AG09309 (cell line): ENCODE results near the gene SPARCL1.

Source experiments
- DNase-seq: peaks from one replicate; pipeline ENCODE4 v3.0.0-alpha.2; 2010; ENCODE audit warnings: low read depth
- H3K4me3 ChIP-seq: 2 replicates; pipeline ENCODE4 v1.5.1; 2011; ENCODE audit warnings: mild to moderate bottlenecking, low read depth, low read length, moderate library complexity; ENCODE audit not compliant: control insufficient read depth
- TF ChIP-seq, protein P1 (sequence below): IDR thresholded peaks from 2 replicates; pipeline ENCODE4 v1.5.1; 2011; ENCODE audit warnings: mild to moderate bottlenecking, low read depth, low read length, inconsistent platforms; ENCODE audit not compliant: insufficient read depth, control insufficient read depth; ENCODE audit errors: missing control alignments

The SPARCL1 gene

DNA sequence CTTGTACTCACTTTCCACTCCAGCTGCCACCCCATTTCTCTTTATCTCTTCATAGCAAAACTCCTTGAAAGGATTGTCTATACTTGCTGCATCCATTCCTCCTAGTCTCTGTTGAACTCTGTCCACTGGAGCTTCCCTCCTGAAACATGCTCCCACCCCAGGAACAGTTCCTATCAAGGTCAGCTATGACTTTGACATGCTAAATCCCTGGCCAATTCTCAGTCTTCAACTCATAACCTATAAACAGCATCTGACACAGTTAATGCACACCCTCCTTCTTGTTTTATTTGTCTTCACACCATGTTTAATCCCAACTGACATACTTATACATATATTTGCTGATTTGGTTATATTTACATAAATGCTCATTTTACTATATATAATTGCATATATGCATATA, 47.8 kb downstream of the SPARCL1 start:
- TF ChIP-seq, protein P1, sequence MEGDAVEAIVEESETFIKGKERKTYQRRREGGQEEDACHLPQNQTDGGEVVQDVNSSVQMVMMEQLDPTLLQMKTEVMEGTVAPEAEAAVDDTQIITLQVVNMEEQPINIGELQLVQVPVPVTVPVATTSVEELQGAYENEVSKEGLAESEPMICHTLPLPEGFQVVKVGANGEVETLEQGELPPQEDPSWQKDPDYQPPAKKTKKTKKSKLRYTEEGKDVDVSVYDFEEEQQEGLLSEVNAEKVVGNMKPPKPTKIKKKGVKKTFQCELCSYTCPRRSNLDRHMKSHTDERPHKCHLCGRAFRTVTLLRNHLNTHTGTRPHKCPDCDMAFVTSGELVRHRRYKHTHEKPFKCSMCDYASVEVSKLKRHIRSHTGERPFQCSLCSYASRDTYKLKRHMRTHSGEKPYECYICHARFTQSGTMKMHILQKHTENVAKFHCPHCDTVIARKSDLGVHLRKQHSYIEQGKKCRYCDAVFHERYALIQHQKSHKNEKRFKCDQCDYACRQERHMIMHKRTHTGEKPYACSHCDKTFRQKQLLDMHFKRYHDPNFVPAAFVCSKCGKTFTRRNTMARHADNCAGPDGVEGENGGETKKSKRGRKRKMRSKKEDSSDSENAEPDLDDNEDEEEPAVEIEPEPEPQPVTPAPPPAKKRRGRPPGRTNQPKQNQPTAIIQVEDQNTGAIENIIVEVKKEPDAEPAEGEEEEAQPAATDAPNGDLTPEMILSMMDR = no peak
- no peak for DNase-seq

DNA sequence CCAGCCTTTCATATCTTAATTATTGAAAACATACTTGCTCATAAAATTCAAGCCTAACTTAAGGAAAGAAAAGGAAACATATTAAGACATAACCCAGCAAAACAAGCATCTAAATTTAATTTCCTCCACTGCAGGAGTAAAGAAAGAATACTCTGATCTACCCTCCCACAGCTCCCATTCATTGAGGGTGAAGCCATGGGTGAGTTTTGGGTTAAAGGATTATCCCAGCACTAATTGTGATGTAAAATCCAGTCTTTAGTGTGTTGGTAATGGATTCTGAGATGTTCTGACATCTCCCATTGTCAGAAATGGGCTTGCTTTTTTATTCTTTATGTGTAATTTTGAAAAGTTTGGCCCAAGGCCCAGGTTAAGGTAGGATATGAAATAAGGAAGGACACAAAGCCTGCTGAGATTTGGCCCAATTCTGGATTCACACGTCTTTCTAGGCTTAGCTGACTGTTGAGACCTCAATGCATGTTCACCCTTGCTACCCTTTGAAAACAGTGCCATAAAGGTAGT, 50.4 kb downstream of the SPARCL1 start:
- TF ChIP-seq, protein P1 = no peak
- no peak for DNase-seq
- no peak overlapping the region for H3K4me3 ChIP-seq

More for the DNA sequence above, 47.8 kb downstream of the SPARCL1 start:
- H3K4me3 ChIP-seq = no peak overlapping the region

DNA sequence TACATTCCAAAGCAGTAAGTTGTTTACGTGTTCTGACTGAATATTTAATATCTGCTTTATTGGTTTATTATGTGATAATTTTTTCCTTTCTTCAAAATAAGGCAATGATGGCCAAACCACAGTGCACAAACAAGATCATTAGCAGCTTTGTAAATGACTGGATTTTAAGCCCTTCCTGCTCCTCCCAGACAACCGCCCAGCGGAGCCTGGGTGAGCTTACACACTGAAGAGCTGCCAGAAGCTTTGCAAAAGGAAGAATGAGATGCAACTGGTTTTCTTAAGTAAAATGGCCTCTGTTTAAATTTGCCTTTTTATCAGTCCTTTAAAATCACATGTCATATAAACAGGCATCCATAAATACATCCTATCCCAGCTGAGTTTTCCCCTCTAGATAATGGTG, 52.2 kb downstream of the SPARCL1 start:
- TF ChIP-seq, protein P1 = no peak
- no peak for DNase-seq
- H3K4me3 ChIP-seq = no peak overlapping the region

DNA sequence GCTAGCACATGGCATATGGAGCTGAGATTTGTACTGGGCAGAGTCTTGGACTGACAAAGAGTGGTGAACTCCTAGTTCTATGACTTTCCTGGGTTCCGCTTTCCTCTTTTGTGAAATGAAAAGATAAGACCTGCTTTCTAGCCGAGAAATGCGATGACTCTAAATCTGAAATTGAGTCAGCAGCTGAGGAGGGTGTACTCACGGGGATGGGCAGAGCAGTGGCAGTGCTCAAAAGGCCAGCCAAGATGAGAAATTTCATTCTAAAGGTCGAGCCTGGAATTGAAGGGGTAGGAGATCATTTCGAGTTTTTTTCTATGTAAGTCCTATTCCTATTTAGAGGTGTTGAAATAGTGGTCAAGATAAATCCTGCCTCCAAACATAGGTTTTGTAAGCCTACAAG, 59.8 kb downstream of the SPARCL1 start:
- TF ChIP-seq, protein P1 = no peak
- no peak overlapping the region for H3K4me3 ChIP-seq
- no peak for DNase-seq

DNA sequence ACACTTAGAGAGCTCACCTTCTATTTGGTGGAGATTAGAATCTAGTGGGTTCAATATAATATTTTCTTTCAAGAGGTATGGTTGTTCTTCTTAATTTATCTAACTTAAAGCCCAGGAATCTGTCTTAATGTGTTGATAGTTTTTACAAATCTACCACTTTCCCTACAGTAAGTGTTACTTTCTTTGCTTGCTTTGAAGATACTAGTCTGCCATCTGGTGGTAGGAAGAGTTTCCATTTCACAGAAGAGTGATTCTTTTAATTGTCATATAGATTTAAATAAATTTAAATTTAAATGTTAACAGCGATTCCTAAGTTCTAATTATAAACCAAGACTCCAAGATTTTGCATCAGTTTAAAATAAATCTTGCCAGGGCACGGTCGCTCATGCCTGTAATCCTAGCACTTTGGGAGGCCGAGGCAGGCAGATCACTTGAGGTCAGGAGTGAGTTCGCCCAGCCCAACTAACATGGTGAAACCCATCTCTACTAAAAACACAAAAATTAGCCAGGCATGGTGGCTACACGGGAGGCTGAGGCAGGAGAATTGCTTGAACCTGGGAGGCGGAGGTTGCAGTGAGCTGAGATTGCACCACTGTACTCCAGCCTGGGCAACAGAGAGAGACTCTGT, 63.3 kb downstream of the SPARCL1 start:
- TF ChIP-seq, protein P1 = peak; percentile 48
- DNase-seq = peak; percentile 20

DNA sequence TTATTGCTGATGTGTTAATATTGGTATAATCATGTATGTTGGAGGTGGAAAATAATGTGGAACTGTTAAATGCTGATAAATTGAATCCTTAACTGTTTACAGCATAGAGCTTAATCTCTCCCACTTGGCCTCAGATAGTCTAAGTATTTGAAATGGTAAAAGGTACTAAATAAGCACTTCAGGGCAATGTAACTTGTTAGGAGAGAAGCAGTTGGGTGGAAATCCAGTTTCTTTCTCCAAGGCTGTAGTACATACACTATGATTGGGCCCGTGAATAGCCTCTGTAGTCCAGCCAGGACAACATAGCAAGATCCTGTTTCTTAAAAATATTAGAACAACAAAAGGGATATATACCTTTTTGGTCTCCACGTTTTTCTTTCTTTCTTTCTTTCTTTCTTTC, 67.1 kb downstream of the SPARCL1 start:
- TF ChIP-seq, protein P1 = no peak
- H3K4me3 ChIP-seq = no peak overlapping the region
- no peak for DNase-seq

More for the DNA sequence above, 63.3 kb downstream of the SPARCL1 start:
- H3K4me3 ChIP-seq = no peak overlapping the region
